ENCODE results near the gene CADM1. TPM values are rescaled to one million over a fixed set of nuclear protein-coding genes. Genes with fewer than 3 reads are reported as not detected.

The CADM1 gene
- total and polyA plus RNA-seq, 4 donors, result 13.0 to 40.6 (median 28.9) TPM

DNA sequence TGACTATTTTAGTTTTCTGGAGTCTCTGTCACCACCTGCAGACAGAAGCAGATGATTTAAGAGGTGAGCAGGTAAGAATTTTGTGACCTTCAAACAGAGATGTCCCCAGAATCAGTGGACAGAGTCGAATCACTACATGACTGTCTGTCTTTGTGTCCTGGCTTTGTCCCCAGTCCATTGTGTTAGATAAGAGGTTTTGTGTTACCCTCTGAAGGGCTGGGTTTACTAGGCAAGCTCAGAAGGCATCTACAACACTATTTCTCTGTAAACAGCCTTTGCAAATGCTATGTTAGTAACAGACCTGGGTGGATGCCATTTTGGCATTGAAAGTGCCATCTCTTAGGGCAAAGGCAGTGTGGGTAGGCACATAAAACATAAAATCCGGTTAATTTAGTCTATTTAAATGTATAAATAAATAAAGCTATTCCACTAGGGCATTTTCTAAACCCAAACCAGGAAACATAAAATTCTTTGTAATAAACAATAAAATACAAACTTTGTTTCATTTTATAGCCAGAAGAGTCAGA, 40.3 kb upstream of the CADM1 start:
- no peak for TF ChIP-seq FOXA1 (IDR thresholded peaks at IDR 0.05)
- no peak for TF ChIP-seq RAD21 (IDR thresholded peaks at IDR 0.05)
- TF ChIP-seq EGR1 (IDR thresholded peaks at IDR 0.05; ENCODE audit: low read depth in 2 of 2), result no peak
- TF ChIP-seq JUND (IDR thresholded peaks at IDR 0.05), result no peak
- TF ChIP-seq, protein P1, sequence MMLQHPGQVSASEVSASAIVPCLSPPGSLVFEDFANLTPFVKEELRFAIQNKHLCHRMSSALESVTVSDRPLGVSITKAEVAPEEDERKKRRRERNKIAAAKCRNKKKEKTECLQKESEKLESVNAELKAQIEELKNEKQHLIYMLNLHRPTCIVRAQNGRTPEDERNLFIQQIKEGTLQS (IDR thresholded peaks at IDR 0.05), result no peak
- TF ChIP-seq HNF4A (conservative IDR thresholded peaks at IDR 0.05), result no peak
- no peak for TF ChIP-seq GABPA (IDR thresholded peaks at IDR 0.05 in 1 of 2, conservative IDR thresholded peaks at IDR 0.05 in 1 of 2)
- TF ChIP-seq REST (IDR thresholded peaks at IDR 0.05), result no peak
- no peak for TF ChIP-seq NR2F2 (IDR thresholded peaks at IDR 0.05)
- TF ChIP-seq YY1 (IDR thresholded peaks at IDR 0.05), result no peak
- no peak for TF ChIP-seq FOXA2 (IDR thresholded peaks at IDR 0.05)
- no peak for TF ChIP-seq TAF1 (conservative IDR thresholded peaks at IDR 0.05)
- TF ChIP-seq, protein P2, sequence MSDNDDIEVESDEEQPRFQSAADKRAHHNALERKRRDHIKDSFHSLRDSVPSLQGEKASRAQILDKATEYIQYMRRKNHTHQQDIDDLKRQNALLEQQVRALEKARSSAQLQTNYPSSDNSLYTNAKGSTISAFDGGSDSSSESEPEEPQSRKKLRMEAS (IDR thresholded peaks at IDR 0.05), result no peak
- no peak for TF ChIP-seq SP1 (IDR thresholded peaks at IDR 0.05)
- no peak for TF ChIP-seq HNF4G (IDR thresholded peaks at IDR 0.05)
- TF ChIP-seq ZBTB33 (IDR thresholded peaks at IDR 0.05), result no peak
- no peak for TF ChIP-seq CTCF (IDR thresholded peaks at IDR 0.05; ENCODE audit: low read depth, low read length, missing input control)
- WGBS, result 42% methylated on average over 2 of the region's 2 CpGs

More for the DNA sequence above, 40.3 kb upstream of the CADM1 start:
- H3K36me3 ChIP-seq (ENCODE audit: control insufficient read depth in 4 of 4, insufficient read depth in 3 of 4, low read depth in 1 of 4, low read length in 3 of 4), result no peaks in the 10 kb centered on the region
- DNase-seq (ENCODE audit: low spot score), result no peak
- H3K4me1 ChIP-seq (ENCODE audit: control insufficient read depth in 4 of 4, insufficient read depth in 4 of 4, low read length in 3 of 4), result peaks cover 0 to 4% (median under 1%) of the 10 kb centered on the region in 4 donors
- no peak overlapping the region for H3K9ac ChIP-seq (ENCODE audit: low read depth in 1 of 2, low read length in 2 of 2)
- no peak overlapping the region for H3K27ac ChIP-seq (ENCODE audit: low read depth in 1 of 2, low read length in 2 of 2)
- no peak overlapping the region for H3K4me3 ChIP-seq (ENCODE audit: low read depth in 1 of 3, low read length in 3 of 3)
- H3K9me3 ChIP-seq (ENCODE audit: control insufficient read depth in 4 of 4, low read length in 3 of 4), result no peaks in the 10 kb centered on the region
- H3K27me3 ChIP-seq (ENCODE audit: control insufficient read depth in 4 of 4, insufficient read depth in 4 of 4, low read length in 3 of 4), result no peaks in the 10 kb centered on the region

Data from liver (tissue), 9 donors.